Lower leg skin (tissue), 4 donors: ENCODE measurements around the gene ZNF362. TPM values are rescaled to one million over a fixed set of nuclear protein-coding genes. Genes with fewer than 3 reads are reported as not detected.

ENCODE experiments used
- DNase-seq, 2 donors: peaks; one replicate each; pipeline ENCODE4 v3.0.0-alpha.2; 2019; ENCODE audit warnings: low spot score in 2 of 2
- H3K4me3 ChIP-seq: fragments of 200-600 bp; sonication (generic); 2 replicates; pipeline ENCODE4 v1.5.1; 2017; ENCODE audit warnings: mild to moderate bottlenecking, low read depth; ENCODE audit not compliant: poor library complexity, severe bottlenecking
- CTCF ChIP-seq, 3 donors: fragments of 450-650 bp; IDR thresholded peaks; one replicate each; pipeline ENCODE4 v1.5.1; 2016; ENCODE audit warnings: antibody characterized with exemption in 3 of 3, mild to moderate bottlenecking in 3 of 3, moderate library complexity in 2 of 3
- POLR2A ChIP-seq, 2 donors: fragments of 450-650 bp; IDR thresholded peaks; one replicate each; pipeline ENCODE4 v1.6.1; 2016 to 2017; ENCODE audit warnings: antibody characterized with exemption in 2 of 2, mild to moderate bottlenecking in 1 of 2, moderate library complexity in 1 of 2
- WGBS, 2 donors: methylation state at CpG; one replicate each; pipeline ENCODE4 v1.1.5; 2018; 5-methylcytosine and 5-hydroxymethylcytosine counted together
- intact Hi-C: fragments of 100-400 bp; cut with DNase I; formaldehyde crosslinking; loops from one replicate; pipeline ENCODE4 v1.15.0; 2023; ENCODE audit warnings: low total_unique reads
- total RNA-seq, 4 donors: library from RNA; depleted of rRNA; stranded (reverse); fragments of >200 nt; gene quantifications; one replicate each; pipeline ENCODE4 v1.1.0, GENCODE V29; 2016

ZNF362 gene
- total RNA-seq, 4 donors from 2014 or later: 7.0 to 24.3 (median 19.9) TPM

DNA sequence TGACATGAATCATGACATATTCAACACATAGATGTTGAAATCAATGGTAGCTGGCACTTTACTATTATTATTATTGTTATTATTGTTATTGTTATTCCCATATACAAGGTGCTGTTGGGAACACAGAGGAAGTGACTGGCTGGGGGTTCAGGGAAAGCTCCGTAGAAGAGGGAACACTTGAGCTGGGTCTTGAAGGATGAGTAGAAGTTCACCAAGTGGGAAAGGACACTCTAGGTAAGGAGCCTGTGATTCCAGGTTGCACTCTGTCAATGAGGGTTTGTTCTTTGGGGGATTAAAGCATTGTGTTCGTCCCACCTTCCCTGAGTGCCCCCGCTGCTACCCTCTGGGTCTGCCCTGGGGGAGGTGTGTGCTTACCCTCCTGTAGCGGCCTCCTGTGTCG lies 14.1 kb downstream of the ZNF362 start:
- intact Hi-C loops: no loop called here
- WGBS, 2 donors: 93 to 95% methylated on average over 5 of the region's 5 CpGs
- no peak overlapping the region for H3K4me3 ChIP-seq
- DNase-seq: no peak
- no peak for TF ChIP-seq CTCF (IDR thresholded peaks at IDR 0.05)
- TF ChIP-seq POLR2A (IDR thresholded peaks at IDR 0.05): no peak

GRCh38 chr1:33270808-33271465 lies 14.6 kb downstream of the ZNF362 start:
- peak in 1 of 2 donors; percentile 62 for DNase-seq
- no peak overlapping the region for H3K4me3 ChIP-seq
- intact Hi-C loops: no loop called here
- TF ChIP-seq CTCF (IDR thresholded peaks at IDR 0.05): no peak
- TF ChIP-seq POLR2A (IDR thresholded peaks at IDR 0.05): no peak
- 84 to 88% methylated on average over 6 to 7 of the region's 7 CpGs for WGBS, 2 donors

DNA sequence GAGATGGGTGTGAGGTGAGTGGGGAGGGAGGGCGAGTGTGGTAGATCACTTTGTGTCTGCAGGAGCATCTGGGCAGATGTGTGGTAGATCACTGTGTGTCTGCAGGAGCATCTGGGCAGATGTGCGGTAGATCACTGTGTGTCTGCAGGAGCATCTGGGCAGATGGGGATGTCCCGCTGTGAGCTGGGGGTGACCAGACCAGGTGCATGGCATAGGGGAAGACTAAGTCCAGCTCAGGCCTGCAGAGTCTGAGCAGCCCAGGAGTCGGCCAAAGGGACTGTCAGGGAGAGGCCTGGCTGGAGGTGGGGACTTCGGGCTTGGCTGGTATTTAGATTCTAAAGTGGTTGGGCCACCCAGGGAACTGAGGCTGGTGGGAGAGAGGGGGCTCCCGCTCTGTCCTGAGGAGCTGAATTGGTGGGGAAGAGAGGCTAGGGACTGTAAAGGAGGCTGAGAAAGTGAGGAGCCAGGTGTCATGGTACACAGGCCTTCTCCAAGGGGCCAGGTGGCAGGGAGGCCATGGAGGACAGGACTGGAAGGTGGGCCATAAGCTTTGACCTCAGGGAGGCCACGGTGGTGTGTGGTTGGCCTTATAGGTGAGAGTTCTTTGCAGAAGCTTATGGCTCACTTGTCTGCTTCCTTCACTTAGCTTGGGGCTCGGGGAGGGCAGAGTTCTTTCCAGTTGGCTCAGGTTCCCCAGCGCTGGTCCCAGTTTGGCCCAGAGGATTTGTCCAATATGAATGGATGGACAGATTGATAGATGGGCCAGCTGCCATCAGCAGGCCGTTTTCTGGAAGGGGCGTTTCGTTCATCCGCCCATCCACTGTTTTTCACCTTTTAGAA lies 15.6 kb downstream of the ZNF362 start:
- TF ChIP-seq POLR2A (IDR thresholded peaks at IDR 0.05) (no peak), CTCF (IDR thresholded peaks at IDR 0.05) (no peak)
- H3K4me3 ChIP-seq: no peak overlapping the region
- intact Hi-C loops: no loop called here
- DNase-seq: peak in 1 of 2 donors; percentile 67
- 83% methylated on average over 13 of the region's 13 CpGs for WGBS, 2 donors

DNA sequence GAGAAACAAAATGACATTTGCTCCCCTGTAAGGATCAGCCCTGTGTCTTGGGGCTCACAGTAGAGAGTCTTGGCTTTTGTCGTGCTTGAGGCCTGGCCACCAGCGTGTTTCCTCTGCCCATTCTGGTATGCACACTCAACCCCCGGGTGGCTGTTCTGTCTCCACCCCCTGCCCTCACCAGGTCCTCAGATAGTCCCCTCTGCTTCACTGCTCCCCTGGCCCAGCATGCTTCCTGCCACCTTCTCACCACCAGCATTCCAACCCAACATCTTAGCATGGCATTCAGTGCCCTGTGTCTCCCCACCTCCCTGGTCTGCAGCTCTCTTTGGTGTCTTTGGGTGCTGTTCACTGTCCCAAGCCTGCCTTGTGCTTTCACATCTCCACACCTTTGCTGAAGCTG lies 16.2 kb downstream of the ZNF362 start:
- TF ChIP-seq CTCF (IDR thresholded peaks at IDR 0.05): no peak
- DNase-seq: peak in 1 of 2 donors; percentile 78
- intact Hi-C loops: no loop called here
- 52 to 62% methylated on average over 3 of the region's 3 CpGs for WGBS, 2 donors
- no peak overlapping the region for H3K4me3 ChIP-seq

- TF ChIP-seq CTCF (IDR thresholded peaks at IDR 0.05) (no peak), POLR2A (IDR thresholded peaks at IDR 0.05) (no peak)
- peak in 1 of 2 donors; percentile 60 for DNase-seq
- 86 to 92% methylated on average over 1 of the region's 1 CpG for WGBS, 2 donors
- no peak overlapping the region for H3K4me3 ChIP-seq
- intact Hi-C loops: no loop called here
Measured at GRCh38 chr1:33272930-33273329, 16.6 kb downstream of the ZNF362 start.
